HG03457 (cell line): Measurements from ENCODE around the gene SAE1.
A peak's percentile ranks its signal among the peaks of the same experiment; 100 is the strongest.
"Not testable (repeated sequence)": the region's sequence is repeated elsewhere in the genome, so short reads cannot be mapped to it uniquely, and the experiment has no call there.

Source experiments
- ATAC-seq: cut with Tn5 transposase; IDR thresholded peaks from one replicate; pipeline ENCODE4 v1.9.1; 2021; ENCODE audit warnings: moderate number of reproducible peaks; ENCODE audit not compliant: unreplicated experiment

The SAE1 gene

GRCh38 chr19:47130589-47131227 is at the start of gene SAE1:
Gene SAE1 (plus strand): TSS chr19:47130835. CDS start chr19:47130931, 96 bp downstream.
- peak; percentile 67 for ATAC-seq

DNA sequence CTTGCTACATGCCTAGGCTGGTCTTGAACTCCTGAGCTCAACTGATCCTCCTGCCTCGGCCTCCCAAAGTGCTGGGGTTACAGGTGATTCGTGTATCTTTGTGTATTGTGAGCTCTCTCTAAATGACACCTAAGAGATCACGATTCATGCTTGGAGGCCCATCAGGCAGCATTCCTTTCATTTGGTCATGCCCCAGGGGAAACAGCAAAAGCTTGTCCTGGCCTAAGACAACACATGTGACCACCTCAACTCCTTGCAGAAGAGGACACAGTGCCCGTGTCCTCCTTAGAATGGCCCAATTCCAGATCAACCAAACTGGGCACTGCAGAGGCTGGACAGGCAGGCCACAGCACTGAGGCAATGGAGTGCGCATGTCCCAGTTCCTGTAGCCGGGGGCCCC is 49.5 kb upstream of the SAE1 start:
- ATAC-seq = no peak

GRCh38 chr19:47082493-47082892 is 48.1 kb upstream of the SAE1 start:
- ATAC-seq = no peak

GRCh38 chr19:47084879-47085439 is 45.7 kb upstream of the SAE1 start:
- no peak for ATAC-seq

- no peak for ATAC-seq
Measured at GRCh38 chr19:47086280-47086679, 44.4 kb upstream of the SAE1 start.

GRCh38 chr19:47089767-47090350 is 40.8 kb upstream of the SAE1 start:
- no peak for ATAC-seq

DNA sequence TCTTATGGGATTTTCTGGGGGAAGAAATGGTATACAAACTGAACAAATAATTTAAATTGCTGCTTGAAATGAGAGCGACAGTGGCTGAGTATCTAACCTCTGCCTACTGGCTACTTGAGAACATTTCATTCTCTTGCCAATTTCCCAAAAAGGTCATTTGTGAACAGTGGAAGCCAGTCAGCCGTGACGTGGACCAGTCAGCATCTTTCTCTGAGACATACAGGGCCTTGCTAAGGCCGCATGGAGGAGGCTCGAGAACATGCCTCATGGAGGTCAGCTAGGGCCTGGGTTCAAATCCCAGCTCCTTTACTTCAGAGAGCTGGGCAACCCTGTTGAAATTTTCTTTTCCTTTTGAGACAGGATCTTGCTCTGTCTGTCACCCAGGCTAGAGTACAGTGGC is 37.4 kb upstream of the SAE1 start:
- ATAC-seq = no peak

DNA sequence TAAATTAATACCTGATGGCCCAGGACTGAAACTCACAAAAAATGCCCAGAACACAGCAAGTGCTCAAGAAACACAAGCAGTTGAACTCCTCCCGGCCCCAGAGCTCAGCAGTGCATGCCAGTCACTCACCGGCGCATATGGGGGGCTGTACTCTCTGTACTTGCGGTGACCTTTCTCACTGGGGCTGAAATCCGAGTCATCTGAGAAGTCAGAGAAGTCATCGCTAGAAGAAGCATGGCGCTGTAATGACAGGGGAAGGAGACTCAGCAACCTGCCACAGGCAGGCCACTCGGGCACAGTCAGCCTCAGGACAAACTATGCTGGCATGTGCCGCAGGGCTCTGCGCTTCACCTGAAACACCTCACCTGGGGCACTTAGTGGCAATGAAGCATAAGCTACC is 36.8 kb upstream of the SAE1 start:
- ATAC-seq = no peak

DNA sequence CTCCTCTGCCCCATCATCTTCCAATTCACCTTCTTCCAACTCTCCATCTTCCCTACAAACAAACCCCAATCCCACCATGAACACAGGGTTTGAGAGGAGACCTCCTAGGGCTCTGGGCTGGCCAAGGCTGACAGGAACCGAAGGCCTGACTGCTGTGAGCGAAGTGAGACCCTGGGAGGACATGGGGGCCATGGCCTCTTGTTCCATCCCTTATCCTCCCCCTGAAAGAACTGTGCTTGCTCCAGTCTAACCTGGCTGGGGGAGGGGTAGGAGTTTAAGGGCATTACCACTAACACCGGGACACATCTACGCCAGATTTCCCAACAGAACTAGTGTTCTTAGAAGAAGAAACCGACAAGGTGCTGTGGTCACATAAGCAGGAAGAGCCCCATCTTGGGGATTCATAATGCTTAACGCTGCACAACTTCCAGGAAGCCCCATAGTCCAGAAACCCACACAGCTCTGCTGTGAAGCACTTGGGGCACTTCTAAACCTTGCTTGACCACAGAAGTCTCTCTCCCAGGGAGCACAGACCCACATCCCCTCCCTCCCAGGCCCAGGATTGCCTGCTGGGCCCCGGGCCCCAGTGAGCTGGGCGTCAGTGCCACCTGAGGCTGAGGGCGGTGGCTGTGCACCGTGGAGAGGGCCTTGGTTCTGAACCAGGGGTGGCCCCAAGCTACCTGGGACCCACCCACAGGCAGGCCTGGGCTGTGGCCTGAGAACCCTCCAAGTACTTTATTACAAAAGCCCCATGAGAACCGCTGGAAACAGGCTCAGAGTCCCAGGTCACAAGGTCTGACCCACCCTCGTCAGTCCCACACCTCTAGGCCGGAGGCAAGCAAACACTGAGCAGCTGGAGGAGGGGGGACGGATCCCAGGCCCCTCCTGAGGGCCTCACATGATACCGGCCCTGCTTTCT is 35.8 kb upstream of the SAE1 start:
- no peak for ATAC-seq

DNA sequence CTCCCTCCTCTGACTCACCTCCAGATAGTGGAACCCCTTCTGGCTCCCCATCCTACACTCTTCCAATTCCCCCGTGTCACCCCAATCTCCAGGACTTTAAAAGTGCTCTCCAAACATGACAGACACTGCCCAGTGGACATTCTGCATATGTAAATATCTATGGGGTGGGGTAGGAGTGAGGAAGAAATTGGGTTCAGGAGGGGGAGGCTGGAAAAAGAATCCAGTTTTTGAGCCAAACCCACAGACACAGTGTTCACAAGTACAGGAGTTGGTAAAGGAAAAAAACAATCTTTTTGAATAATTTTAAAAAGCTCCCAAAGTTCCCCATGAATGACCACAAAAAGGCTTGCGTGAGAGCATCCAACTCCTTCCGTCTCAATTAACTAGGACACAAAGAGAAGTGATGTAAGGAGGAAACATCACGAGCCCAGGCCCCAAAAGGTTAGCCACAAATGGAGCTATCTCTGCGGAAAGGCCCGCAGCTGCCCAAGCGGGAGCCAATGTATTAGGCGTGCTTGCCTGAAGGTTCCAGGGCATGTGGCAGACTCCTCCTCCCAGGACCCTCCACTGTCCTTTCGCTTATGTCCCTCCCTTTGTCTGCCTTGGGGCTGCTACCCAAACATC is 35.0 kb upstream of the SAE1 start:
- no peak for ATAC-seq

DNA sequence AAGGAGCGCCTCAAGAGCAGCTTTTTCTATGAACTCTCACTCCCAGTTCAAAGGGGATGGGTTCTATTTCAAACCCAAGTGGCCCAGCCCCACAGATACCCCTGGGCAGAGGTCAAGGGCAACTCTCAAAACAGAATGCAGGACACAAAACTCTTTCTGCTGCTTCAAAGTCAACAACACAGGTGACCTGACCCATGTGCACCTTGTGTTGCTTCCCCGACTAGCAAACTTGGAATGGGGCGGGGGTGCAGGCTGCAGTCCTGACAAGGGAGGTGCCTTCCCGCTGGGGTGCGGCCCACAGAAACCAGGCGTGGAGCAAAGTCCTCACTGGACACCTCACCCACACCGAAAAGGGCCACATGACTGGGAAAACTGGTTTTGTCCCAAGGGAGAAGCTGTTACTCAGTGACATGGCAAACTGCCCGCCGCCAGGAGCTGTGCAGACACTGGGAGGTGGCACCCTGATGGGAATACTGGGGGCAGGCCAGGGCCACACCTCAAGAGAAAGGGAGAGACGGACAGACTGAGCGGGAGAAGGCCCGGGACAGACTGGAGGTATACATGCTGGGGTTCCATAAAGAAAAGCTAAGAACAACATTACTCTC is 34.4 kb upstream of the SAE1 start:
- ATAC-seq = no peak

- ATAC-seq = no peak
Measured at GRCh38 chr19:47096721-47097120, 33.9 kb upstream of the SAE1 start.

- no peak for ATAC-seq
Measured at GRCh38 chr19:47097396-47098201, 33.0 kb upstream of the SAE1 start.

DNA sequence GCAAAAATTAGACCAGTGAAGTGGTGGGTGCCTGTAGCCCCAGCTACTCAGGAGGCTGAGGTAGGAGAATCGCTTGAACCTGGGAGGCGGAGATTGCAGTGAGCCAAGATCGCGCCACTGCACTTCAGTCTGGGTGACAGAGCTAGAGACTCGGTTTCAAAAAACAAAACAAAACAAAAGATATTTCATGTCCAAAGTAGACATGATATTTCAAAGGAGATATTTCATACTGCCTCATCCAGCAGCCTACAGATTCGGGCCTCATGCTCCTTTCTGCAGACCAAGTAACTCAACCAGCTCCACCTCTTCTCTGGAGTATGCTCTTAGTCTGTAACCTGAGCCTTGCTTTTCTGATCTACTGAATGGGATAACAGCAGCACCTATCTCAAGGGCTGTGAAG is 32.0 kb upstream of the SAE1 start:
- ATAC-seq = no peak

DNA sequence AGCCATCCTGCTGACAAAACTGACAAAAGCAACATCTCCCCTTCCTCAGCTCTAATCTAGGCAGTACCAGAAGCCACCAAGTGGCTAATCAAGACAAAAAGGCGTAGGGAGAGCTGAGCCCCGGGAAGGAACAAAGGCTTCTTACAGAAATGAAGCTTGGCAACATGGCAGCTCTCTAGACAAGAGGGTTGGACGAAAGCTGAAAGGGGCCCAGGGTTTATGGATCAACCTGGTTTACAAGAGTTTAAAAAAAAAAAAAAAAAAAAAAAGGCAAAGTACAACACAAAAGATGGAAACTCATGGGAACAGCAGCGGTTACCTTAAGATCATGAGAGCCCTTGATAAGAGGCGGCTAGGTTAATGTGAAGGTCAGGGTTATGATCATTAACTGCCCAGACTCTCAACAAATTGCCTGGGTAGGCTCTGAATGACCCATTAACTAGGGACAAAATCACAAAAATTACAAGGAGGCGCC is 31.0 kb upstream of the SAE1 start:
- ATAC-seq = no peak

DNA sequence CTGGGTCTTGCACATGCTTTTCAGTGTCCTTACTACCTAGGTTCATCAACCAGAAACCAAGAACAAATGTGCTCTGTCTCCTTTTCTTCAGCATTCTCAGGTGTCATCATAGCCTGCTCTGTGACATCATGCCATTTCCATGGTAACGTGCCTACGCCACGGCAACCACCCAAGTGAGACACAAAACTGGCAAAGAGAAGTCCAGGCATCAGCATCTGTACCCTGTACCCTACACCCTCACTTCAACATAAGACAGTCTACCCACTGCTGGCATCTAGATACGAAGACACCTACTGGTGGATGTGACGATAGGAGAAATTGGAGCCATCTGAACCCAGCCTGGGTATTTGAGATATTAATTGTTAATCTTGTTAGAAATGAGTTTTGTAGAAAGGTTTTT is 30.3 kb upstream of the SAE1 start:
- ATAC-seq = no peak

GRCh38 chr19:47101116-47101515 is 29.5 kb upstream of the SAE1 start:
- not testable (repeated sequence) for ATAC-seq

GRCh38 chr19:47102346-47103060 is 28.1 kb upstream of the SAE1 start:
- no peak for ATAC-seq

- no peak for ATAC-seq
Measured at GRCh38 chr19:47104680-47105079, 26.0 kb upstream of the SAE1 start.
